Dendritic cell treated with granulocyte-macrophage colony-stimulating factor and Interleukin-4, amounts not matched to agents 40 ng/mL and 50 ng/mL, for 4 days (primary cell): ENCODE data around the gene CCDC102A.
"Not testable (repeated sequence)": the region's sequence is repeated elsewhere in the genome, so short reads cannot be mapped to it uniquely, and the experiment has no call there.

Experiments used
- H3K27ac Mint-ChIP-seq: one replicate; pipeline ENCODE4 v1.8.0; 2022; ENCODE audit warnings: mild to moderate bottlenecking, mixed read lengths
- H3K27me3 Mint-ChIP-seq: one replicate; pipeline ENCODE4 v1.8.0; 2022; ENCODE audit warnings: mild to moderate bottlenecking, mixed read lengths
- H3K36me3 Mint-ChIP-seq: one replicate; pipeline ENCODE4 v1.8.0; 2022; ENCODE audit warnings: low read depth, mixed read lengths
- H3K4me1 Mint-ChIP-seq: one replicate; pipeline ENCODE4 v1.8.0; 2022; ENCODE audit warnings: low read depth, mixed read lengths
- H3K4me3 Mint-ChIP-seq: one replicate; pipeline ENCODE4 v1.8.0; 2022; ENCODE audit warnings: mild to moderate bottlenecking, moderate library complexity, mixed read lengths
- H3K9me3 Mint-ChIP-seq: one replicate; pipeline ENCODE4 v1.8.0; 2022; ENCODE audit warnings: mixed read lengths
- intact Hi-C: fragments of 100-400 bp; cut with micrococcal nuclease; formaldehyde crosslinking; loops from one replicate; pipeline ENCODE4 v1.15.0; 2022

The CCDC102A gene

GRCh38 chr16:57571098-57571497 is 34.7 kb upstream of the CCDC102A start:
- Mint-ChIP-seq H3K4me3 (no peak overlapping the region), H3K4me1 (no peaks in the 10 kb centered on the region), H3K36me3 (peaks cover 29% of the 10 kb centered on the region), H3K9me3 (peaks cover 19% of the 10 kb centered on the region), H3K27ac (no peak overlapping the region), H3K27me3 (peaks cover 80% of the 10 kb centered on the region)
- intact Hi-C loops = no loop called here

DNA sequence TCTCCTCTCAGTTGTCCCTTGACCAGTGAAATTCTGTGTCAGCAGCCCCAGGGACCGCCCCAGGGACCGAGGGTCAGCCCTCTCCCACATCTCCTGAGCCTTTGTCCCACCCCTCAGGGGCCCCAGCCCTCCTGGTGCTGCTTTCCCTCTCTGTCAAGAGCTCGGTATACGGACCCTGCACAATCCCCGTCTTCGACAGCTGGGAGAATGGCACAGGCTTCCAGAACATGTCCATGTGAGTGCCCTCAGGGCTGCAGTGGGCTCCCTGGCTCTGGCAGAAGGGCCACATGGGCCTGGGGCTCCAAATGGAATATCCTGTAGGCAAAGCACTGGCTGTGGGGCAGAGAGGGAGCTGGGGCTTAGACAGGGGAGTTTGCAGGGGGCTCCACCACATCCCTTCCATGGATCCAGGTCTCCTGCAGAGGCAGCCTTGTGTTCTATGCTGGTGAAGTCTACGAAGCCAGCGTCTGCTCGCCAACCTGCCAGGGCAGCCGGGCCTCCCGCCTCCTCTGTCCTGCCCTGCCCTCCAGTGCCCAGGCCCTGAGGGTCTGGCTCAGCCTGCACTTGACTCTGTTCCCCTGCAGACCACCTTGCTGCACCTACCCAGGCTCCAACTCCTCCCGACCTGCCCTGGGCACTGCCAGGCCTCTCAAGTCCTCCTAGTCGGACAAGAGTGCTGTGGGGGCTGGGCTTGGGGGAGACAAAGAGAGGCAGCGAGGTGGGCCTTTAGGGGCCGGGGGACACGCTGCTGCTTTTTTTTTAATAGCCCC is 34.1 kb upstream of the CCDC102A start:
- peaks cover 29% of the 10 kb centered on the region for H3K36me3 Mint-ChIP-seq
- H3K9me3 Mint-ChIP-seq = peaks cover 19% of the 10 kb centered on the region
- H3K4me3 Mint-ChIP-seq = no peak overlapping the region
- no peak overlapping the region for H3K27ac Mint-ChIP-seq
- peaks cover 81% of the 10 kb centered on the region for H3K27me3 Mint-ChIP-seq
- H3K4me1 Mint-ChIP-seq = no peaks in the 10 kb centered on the region
- intact Hi-C loops = no loop called here

GRCh38 chr16:57569306-57569946 is 33.1 kb upstream of the CCDC102A start:
- Mint-ChIP-seq H3K9me3 (peaks cover 19% of the 10 kb centered on the region), H3K4me3 (no peak overlapping the region), H3K27ac (no peak overlapping the region), H3K4me1 (no peaks in the 10 kb centered on the region), H3K36me3 (peaks cover 29% of the 10 kb centered on the region), H3K27me3 (peaks cover 79% of the 10 kb centered on the region)
- intact Hi-C loops = no loop called here

DNA sequence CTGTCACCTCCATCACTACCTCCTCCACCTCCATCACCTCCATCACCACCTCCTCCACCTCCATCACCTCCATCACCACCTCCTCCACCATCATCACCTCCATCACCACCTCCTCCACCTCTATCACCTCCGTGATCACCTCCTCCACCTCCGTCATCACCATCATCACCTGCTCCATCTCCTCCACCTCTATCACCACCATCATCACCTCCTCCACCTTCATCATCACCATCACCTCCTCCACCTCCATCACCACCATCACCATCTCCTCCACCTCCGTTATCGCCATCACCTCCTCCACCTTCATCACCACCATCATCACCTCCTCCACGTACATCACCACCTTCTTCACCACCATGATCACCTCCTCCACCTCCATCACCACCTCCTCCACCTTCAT is 32.4 kb upstream of the CCDC102A start:
- intact Hi-C loops, H3K27ac Mint-ChIP-seq, H3K4me1 Mint-ChIP-seq, H3K4me3 Mint-ChIP-seq: not testable (repeated sequence)
- H3K36me3 Mint-ChIP-seq = peaks cover 29% of the 10 kb centered on the region
- H3K9me3 Mint-ChIP-seq = peaks cover 19% of the 10 kb centered on the region
- peaks cover 78% of the 10 kb centered on the region for H3K27me3 Mint-ChIP-seq

- intact Hi-C loops = no loop called here
- peaks cover 82% of the 10 kb centered on the region for H3K27me3 Mint-ChIP-seq
- no peaks in the 10 kb centered on the region for H3K4me1 Mint-ChIP-seq
- H3K4me3 Mint-ChIP-seq = no peak overlapping the region
- H3K36me3 Mint-ChIP-seq = peaks cover 29% of the 10 kb centered on the region
- H3K9me3 Mint-ChIP-seq = peaks cover 19% of the 10 kb centered on the region
- H3K27ac Mint-ChIP-seq = no peak overlapping the region
Measured at GRCh38 chr16:57568173-57568678, 31.9 kb upstream of the CCDC102A start.

DNA sequence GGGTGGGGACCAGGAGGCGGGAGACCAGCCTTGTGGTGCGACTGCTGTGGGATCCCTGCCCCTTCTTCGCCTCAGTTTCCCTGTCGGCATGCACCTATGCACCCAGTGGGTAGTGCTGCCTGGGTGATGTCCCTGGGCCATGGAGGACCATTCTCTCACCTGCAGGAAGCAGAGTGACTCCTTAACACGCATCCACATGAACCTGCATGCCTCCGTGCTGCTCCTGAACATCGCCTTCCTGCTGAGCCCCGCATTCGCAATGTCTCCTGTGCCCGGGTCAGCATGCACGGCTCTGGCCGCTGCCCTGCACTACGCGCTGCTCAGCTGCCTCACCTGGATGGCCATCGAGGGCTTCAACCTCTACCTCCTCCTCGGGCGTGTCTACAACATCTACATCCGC is 31.3 kb upstream of the CCDC102A start:
- Mint-ChIP-seq H3K27me3 (peaks cover 81% of the 10 kb centered on the region), H3K4me1 (no peaks in the 10 kb centered on the region), H3K9me3 (peaks cover 19% of the 10 kb centered on the region), H3K27ac (no peak overlapping the region), H3K36me3 (peaks cover 29% of the 10 kb centered on the region), H3K4me3 (no peak overlapping the region)
- intact Hi-C loops = no loop called here

DNA sequence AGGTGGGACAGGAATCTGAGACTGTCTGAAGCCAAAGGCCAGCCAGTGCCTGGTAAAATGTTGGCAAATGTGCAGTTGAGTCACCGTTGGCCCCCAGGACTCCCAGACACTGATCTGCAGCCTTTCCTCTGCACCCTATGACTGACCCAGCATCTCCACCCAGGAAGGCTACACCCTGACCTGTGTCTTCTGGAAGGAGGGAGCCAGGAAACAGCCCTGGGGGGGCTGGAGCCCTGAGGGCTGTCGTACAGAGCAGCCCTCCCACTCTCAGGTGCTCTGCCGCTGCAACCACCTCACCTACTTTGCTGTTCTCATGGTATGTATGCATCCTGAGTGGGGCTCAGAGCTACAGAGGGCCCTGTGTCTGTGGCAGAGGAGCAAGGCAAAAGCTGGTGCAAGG is 30.1 kb upstream of the CCDC102A start:
- Mint-ChIP-seq H3K36me3 (peaks cover 31% of the 10 kb centered on the region), H3K4me3 (no peak overlapping the region), H3K4me1 (no peaks in the 10 kb centered on the region), H3K27me3 (peaks cover 86% of the 10 kb centered on the region), H3K9me3 (peaks cover 26% of the 10 kb centered on the region), H3K27ac (no peak overlapping the region)
- intact Hi-C loops = no loop called here

DNA sequence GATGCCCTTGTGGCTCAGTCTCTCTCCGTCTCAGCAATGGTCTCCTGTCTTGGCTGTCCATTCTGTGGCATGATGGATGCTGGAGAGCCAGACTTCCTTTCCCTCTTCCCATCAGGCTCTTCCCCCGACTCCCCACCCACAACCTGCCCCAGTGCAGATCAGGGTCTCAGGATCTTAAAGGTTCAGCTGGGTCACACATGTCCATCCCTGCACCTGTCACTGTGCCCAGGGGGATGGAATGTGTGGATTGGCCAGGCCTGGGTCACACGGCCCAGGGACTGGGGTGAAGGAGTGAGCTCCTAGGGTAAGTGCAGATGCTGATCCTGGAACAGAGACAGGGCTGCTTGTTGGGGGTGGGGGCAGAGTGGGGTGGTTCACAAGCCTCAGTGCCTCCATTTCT is 29.1 kb upstream of the CCDC102A start:
- Mint-ChIP-seq H3K9me3 (peaks cover 36% of the 10 kb centered on the region), H3K4me3 (no peak overlapping the region), H3K27me3 (peaks cover 92% of the 10 kb centered on the region), H3K27ac (no peak overlapping the region), H3K4me1 (no peaks in the 10 kb centered on the region), H3K36me3 (peaks cover 34% of the 10 kb centered on the region)
- intact Hi-C loops = no loop called here

GRCh38 chr16:57564571-57565270 is 28.4 kb upstream of the CCDC102A start:
- no peaks in the 10 kb centered on the region for H3K4me1 Mint-ChIP-seq
- no peak overlapping the region for H3K4me3 Mint-ChIP-seq
- peaks cover 92% of the 10 kb centered on the region for H3K27me3 Mint-ChIP-seq
- peaks cover 40% of the 10 kb centered on the region for H3K9me3 Mint-ChIP-seq
- H3K36me3 Mint-ChIP-seq = peaks cover 34% of the 10 kb centered on the region
- no peak overlapping the region for H3K27ac Mint-ChIP-seq
- intact Hi-C loops = no loop called here

- Mint-ChIP-seq H3K4me3 (no peak overlapping the region), H3K4me1 (no peaks in the 10 kb centered on the region), H3K9me3 (peaks cover 33% of the 10 kb centered on the region), H3K27ac (no peak overlapping the region), H3K27me3 (peaks cover 89% of the 10 kb centered on the region), H3K36me3 (peaks cover 25% of the 10 kb centered on the region)
- intact Hi-C loops = no loop called here
Measured at GRCh38 chr16:57563761-57564160, 27.4 kb upstream of the CCDC102A start.

- Mint-ChIP-seq H3K27ac (no peak overlapping the region), H3K9me3 (peaks cover 29% of the 10 kb centered on the region), H3K36me3 (peaks cover 22% of the 10 kb centered on the region), H3K4me3 (no peak overlapping the region), H3K4me1 (no peaks in the 10 kb centered on the region), H3K27me3 (peaks cover 90% of the 10 kb centered on the region)
- intact Hi-C loops = no loop called here
Measured at GRCh38 chr16:57563487-57563750, 27.0 kb upstream of the CCDC102A start.

DNA sequence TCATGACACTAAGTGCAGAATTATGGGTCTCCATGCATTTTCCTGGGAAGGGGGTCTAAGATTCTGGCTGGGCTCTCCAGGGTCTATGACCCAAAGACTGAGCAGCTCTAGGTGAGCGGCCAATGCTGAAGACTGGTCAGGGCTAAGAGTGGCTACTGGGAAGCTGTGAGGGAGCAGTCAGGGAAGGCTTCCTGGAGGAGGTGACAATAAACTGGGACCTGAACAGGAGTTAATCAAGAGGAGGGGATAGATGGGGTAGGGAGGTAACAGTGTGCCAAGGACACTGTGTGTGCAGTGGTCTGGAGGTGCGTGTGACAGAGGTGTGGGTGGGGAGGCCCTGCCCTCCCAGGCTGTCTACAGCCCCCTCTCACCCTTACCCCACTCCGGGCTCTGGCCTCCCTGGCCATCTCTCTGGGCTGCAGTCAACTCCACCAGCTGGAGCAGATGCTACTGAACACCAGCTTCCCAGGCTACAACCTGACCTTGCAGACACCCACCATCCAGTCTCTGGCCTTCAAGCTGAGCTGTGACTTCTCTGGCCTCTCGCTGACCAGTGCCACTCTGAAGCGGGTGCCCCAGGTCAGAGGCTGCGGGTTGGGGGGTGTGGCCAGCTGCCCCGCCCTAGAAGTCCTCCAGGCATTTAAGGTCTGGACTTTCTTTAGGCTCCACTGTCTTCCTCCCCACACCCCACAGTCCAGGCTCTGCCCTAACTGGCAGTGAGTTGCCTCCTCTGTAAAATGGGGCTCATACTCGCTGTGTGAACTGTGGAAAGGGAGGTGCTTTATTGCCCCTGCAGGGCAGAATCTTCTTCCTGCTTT is 26.5 kb upstream of the CCDC102A start:
- no peaks in the 10 kb centered on the region for H3K4me1 Mint-ChIP-seq
- peaks cover 88% of the 10 kb centered on the region for H3K27me3 Mint-ChIP-seq
- no peak overlapping the region for H3K27ac Mint-ChIP-seq

DNA sequence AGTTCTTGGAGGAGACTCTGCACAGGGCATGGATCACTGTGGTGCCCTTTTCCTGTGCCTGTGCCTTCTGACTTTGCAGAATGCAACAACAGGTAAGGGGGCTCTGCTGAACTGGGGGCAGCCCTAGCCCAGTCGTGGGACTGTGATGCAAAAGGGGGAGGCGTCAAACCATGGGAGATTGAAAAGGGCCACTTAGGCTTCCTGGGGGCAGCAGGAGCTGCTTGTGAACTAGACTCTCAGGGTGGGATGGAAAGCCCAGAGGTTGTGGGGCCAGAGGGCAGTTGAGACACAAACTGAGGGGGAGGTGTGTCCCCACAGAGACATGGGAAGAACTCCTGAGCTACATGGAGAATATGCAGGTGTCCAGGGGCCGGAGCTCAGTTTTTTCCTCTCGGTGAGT is 25.7 kb upstream of the CCDC102A start:
- Mint-ChIP-seq H3K36me3 (peaks cover 16% of the 10 kb centered on the region), H3K4me3 (no peak overlapping the region), H3K4me1 (no peaks in the 10 kb centered on the region), H3K27me3 (peaks cover 88% of the 10 kb centered on the region), H3K9me3 (peaks cover 27% of the 10 kb centered on the region), H3K27ac (no peak overlapping the region)
- intact Hi-C loops = no loop called here

More for the DNA sequence above, 26.5 kb upstream of the CCDC102A start:
- intact Hi-C loops = no loop called here
- Mint-ChIP-seq H3K9me3 (peaks cover 27% of the 10 kb centered on the region), H3K4me3 (no peak overlapping the region), H3K36me3 (peaks cover 16% of the 10 kb centered on the region)
